GM12878 (cell line): ENCODE measurements around the gene CELSR3.

Experiments
- POLR2A ChIP-seq: IDR thresholded peaks from 2 replicates; pipeline ENCODE4 v1.6.1; 2011; ENCODE audit warnings: low read depth, mild to moderate bottlenecking, low read length
- ZBTB11 ChIP-seq: fragments of 450-650 bp; formaldehyde crosslinking; IDR thresholded peaks from 2 replicates; pipeline ENCODE4 v1.5.0; 2022; ENCODE audit warnings: mild to moderate bottlenecking, missing genetic modification characterization
- TF ChIP-seq, protein P1 (sequence below): fragments of 450-650 bp; formaldehyde crosslinking; IDR thresholded peaks from 2 replicates; pipeline ENCODE4 v1.4.0; 2020; ENCODE audit warnings: mild to moderate bottlenecking, moderate library complexity

GRCh38 chr3:48630833-48631232 is 31.9 kb downstream of the CELSR3 start:
- TF ChIP-seq ZBTB11 (CRISPR knock-in tag) (no peak), POLR2A (no peak)
- TF ChIP-seq, protein P1, sequence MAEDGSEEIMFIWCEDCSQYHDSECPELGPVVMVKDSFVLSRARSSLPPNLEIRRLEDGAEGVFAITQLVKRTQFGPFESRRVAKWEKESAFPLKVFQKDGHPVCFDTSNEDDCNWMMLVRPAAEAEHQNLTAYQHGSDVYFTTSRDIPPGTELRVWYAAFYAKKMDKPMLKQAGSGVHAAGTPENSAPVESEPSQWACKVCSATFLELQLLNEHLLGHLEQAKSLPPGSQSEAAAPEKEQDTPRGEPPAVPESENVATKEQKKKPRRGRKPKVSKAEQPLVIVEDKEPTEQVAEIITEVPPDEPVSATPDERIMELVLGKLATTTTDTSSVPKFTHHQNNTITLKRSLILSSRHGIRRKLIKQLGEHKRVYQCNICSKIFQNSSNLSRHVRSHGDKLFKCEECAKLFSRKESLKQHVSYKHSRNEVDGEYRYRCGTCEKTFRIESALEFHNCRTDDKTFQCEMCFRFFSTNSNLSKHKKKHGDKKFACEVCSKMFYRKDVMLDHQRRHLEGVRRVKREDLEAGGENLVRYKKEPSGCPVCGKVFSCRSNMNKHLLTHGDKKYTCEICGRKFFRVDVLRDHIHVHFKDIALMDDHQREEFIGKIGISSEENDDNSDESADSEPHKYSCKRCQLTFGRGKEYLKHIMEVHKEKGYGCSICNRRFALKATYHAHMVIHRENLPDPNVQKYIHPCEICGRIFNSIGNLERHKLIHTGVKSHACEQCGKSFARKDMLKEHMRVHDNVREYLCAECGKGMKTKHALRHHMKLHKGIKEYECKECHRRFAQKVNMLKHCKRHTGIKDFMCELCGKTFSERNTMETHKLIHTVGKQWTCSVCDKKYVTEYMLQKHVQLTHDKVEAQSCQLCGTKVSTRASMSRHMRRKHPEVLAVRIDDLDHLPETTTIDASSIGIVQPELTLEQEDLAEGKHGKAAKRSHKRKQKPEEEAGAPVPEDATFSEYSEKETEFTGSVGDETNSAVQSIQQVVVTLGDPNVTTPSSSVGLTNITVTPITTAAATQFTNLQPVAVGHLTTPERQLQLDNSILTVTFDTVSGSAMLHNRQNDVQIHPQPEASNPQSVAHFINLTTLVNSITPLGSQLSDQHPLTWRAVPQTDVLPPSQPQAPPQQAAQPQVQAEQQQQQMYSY: no peak
